ENCODE results near the gene GALNT10.

- TF ChIP-seq POLR2A (IDR thresholded peaks at IDR 0.05) (no peak), CTCF (IDR thresholded peaks at IDR 0.05 in 8 of 11, conservative IDR thresholded peaks at IDR 0.05 in 3 of 11) (no peak), POLR2AphosphoS5 (IDR thresholded peaks at IDR 0.05) (no peak)
These were observed 59.3 kb downstream of the GALNT10 start for GRCh38 chr5:154249826-154250225.

Measured in spleen (tissue), 7 donors.